Measurements from ENCODE around the gene SRMS.

SRMS gene

DNA sequence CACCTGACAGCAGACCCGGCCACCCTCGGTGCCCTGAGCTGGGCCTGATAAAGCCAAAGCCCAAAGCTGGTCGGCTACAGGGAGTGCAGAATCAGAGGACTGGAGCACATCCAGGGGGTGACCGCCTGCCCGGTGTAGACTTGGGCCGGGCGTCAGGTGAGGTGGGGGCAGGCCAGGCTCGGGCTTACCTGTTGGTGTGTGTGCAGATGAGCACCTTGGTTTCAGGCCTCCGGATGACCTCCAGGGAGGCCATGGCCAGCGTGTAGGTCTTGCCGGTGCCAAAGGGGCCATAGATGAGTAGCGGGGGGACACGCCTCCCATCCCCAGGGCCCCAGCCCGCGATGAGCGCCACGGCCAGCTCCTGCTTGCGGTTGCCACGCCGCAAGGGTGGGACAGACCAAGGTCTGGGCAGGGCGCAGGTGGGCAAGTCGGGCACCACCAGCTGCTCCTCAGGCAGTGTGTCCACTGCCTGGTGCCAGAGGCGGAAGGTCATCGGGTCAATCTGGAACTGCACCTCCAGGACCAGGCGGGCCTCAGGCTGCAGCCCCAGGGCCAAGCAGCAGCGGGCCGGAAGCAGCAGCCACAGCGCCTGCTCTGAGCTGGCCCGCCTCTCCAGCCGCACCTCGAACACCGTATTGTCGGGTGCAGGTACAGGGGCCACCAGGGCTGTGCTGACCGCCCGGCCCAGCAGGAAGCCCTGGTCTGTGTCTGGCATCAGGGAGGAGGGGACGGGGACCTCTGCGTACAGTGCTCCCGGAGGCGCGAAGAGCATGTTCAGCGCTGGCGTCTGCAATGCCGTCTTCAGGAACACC lies 20.8 kb upstream of the SRMS start:
- Histone ChIP-seq H3K4me1 (ENCODE audit: insufficient read depth, low read length) (peaks cover 6% of the 10 kb centered on the region), H3K4me3 (ENCODE audit: low read depth in 1 of 2, low read length in 2 of 2) (no peak overlapping the region), H3K27me3 (ENCODE audit: control insufficient read depth in 1 of 2, insufficient read depth in 2 of 2, low read length in 2 of 2) (no peaks in the 10 kb centered on the region), H3K9ac (ENCODE audit: low read length) (no peak overlapping the region), H3K36me3 (ENCODE audit: insufficient read depth, low read length) (no peaks in the 10 kb centered on the region), H3K27ac (ENCODE audit: low read depth, low read length) (no peak overlapping the region), H3K9me3 (ENCODE audit: low read length) (no peaks in the 10 kb centered on the region)

DNA sequence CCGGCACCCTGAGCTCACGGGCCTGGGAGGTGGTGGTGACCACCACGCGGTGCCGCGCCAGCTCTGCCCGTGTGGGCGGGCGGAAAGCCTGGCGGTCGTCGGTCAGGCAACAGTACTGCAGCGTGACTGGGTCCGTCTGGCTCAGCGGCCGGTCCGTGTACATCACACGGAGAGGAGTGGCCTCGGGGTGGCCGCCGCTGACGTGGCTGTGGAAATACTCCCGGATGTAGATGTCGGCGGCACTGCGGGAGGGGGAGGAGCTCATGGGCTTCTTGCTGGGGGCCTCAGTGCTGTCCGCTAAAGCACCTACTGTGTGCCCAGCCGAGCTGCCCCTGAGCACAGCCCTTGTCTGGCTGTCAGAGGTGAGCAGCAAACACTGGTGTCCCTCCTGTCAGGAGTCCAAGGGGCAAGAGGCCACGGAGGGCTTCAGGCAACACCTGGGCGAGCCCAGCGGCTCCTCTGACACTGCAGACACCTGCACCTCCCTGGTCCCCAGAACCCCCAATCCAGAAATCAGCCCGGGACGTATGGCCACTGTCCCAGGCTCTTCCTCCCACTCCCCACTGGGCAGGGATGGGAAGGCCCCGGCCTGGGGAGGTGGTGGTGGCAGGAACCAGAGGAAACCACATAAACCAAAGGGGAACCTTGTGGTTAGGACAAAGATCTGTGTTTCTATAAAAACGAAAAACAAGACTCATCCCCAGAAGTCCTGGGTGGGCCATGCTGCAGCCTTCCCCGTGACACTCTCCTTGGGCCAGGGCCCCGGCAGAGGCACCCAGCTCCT lies 20.0 kb upstream of the SRMS start:
- no peak overlapping the region for H3K9ac ChIP-seq (ENCODE audit: low read length)
- no peaks in the 10 kb centered on the region for H3K27me3 ChIP-seq (ENCODE audit: control insufficient read depth in 1 of 2, insufficient read depth in 2 of 2, low read length in 2 of 2)
- H3K4me1 ChIP-seq (ENCODE audit: insufficient read depth, low read length), result no peaks in the 10 kb centered on the region
- no peaks in the 10 kb centered on the region for H3K9me3 ChIP-seq (ENCODE audit: low read length)
- no peak overlapping the region for H3K4me3 ChIP-seq (ENCODE audit: low read depth in 1 of 2, low read length in 2 of 2)
- no peak overlapping the region for H3K27ac ChIP-seq (ENCODE audit: low read depth, low read length)
- H3K36me3 ChIP-seq (ENCODE audit: insufficient read depth, low read length), result no peaks in the 10 kb centered on the region

GRCh38 chr20:63567136-63567385 lies 19.5 kb upstream of the SRMS start:
- no peaks in the 10 kb centered on the region for H3K27me3 ChIP-seq (ENCODE audit: control insufficient read depth in 1 of 2, insufficient read depth in 2 of 2, low read length in 2 of 2)
- no peak overlapping the region for H3K9ac ChIP-seq (ENCODE audit: low read length)
- no peaks in the 10 kb centered on the region for H3K4me1 ChIP-seq (ENCODE audit: insufficient read depth, low read length)
- no peak overlapping the region for H3K27ac ChIP-seq (ENCODE audit: low read depth, low read length)
- no peaks in the 10 kb centered on the region for H3K9me3 ChIP-seq (ENCODE audit: low read length)
- H3K36me3 ChIP-seq (ENCODE audit: insufficient read depth, low read length), result no peaks in the 10 kb centered on the region
- H3K4me3 ChIP-seq (ENCODE audit: low read depth in 1 of 2, low read length in 2 of 2), result no peak overlapping the region

GRCh38 chr20:63566395-63567135 lies 19.0 kb upstream of the SRMS start:
- Histone ChIP-seq H3K27me3 (ENCODE audit: control insufficient read depth in 1 of 2, insufficient read depth in 2 of 2, low read length in 2 of 2) (no peaks in the 10 kb centered on the region), H3K9ac (ENCODE audit: low read length) (no peak overlapping the region), H3K36me3 (ENCODE audit: insufficient read depth, low read length) (peaks cover under 1% of the 10 kb centered on the region), H3K4me3 (ENCODE audit: low read depth in 1 of 2, low read length in 2 of 2) (no peak overlapping the region), H3K9me3 (ENCODE audit: low read length) (no peaks in the 10 kb centered on the region), H3K27ac (ENCODE audit: low read depth, low read length) (no peak overlapping the region), H3K4me1 (ENCODE audit: insufficient read depth, low read length) (no peaks in the 10 kb centered on the region)

- H3K27me3 ChIP-seq (ENCODE audit: control insufficient read depth in 1 of 2, insufficient read depth in 2 of 2, low read length in 2 of 2), result no peaks in the 10 kb centered on the region
- no peaks in the 10 kb centered on the region for H3K4me1 ChIP-seq (ENCODE audit: insufficient read depth, low read length)
- H3K36me3 ChIP-seq (ENCODE audit: insufficient read depth, low read length), result peaks cover 8% of the 10 kb centered on the region
- H3K27ac ChIP-seq (ENCODE audit: low read depth, low read length), result no peak overlapping the region
- no peaks in the 10 kb centered on the region for H3K9me3 ChIP-seq (ENCODE audit: low read length)
- H3K9ac ChIP-seq (ENCODE audit: low read length), result no peak overlapping the region
- no peak overlapping the region for H3K4me3 ChIP-seq (ENCODE audit: low read depth in 1 of 2, low read length in 2 of 2)
Measured at GRCh38 chr20:63565699-63566335, 18.3 kb upstream of the SRMS start.

DNA sequence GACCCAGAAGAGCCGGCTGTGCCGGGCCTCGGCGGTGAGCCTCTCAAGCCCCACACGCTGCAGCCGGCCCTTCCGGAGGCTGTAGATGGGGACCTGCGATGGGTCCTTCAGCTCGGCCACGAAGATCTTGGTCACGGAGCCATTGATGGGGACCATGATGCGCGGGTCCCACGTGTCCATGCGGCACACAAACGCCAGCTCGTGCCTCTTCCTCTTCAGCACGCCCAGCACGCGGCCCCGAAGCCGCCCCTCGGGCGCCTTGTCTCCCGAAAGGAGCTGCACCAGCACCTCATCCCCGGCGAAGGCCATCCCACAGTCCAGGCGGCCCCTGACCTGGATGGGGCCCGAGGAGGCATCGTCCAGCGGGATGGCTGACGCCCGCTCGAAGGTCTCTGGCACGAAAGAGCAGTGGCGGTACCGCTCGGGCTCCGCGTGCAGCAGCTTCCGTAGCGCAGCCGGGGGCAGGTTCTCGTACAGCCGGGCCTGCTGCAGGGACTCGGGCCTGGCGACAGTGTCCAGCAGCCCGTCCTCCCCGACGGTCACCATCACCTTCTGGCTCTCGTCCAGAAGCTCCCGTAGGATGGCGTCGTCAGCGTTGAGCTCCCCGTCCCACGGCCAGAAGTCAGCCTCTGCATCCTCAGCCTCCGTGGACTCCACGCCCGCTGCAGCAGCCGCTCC lies 17.6 kb upstream of the SRMS start:
- H3K9me3 ChIP-seq (ENCODE audit: low read length), result no peaks in the 10 kb centered on the region
- H3K27ac ChIP-seq (ENCODE audit: low read depth, low read length), result no peak overlapping the region
- H3K4me1 ChIP-seq (ENCODE audit: insufficient read depth, low read length), result no peaks in the 10 kb centered on the region
- peaks cover 15% of the 10 kb centered on the region for H3K36me3 ChIP-seq (ENCODE audit: insufficient read depth, low read length)
- H3K4me3 ChIP-seq (ENCODE audit: low read depth in 1 of 2, low read length in 2 of 2), result no peak overlapping the region
- H3K9ac ChIP-seq (ENCODE audit: low read length), result no peak overlapping the region
- no peaks in the 10 kb centered on the region for H3K27me3 ChIP-seq (ENCODE audit: control insufficient read depth in 1 of 2, insufficient read depth in 2 of 2, low read length in 2 of 2)

GRCh38 chr20:63564036-63564810 lies 16.7 kb upstream of the SRMS start:
- H3K9me3 ChIP-seq (ENCODE audit: low read length), result no peaks in the 10 kb centered on the region
- no peak overlapping the region for H3K27ac ChIP-seq (ENCODE audit: low read depth, low read length)
- H3K9ac ChIP-seq (ENCODE audit: low read length), result no peak overlapping the region
- H3K36me3 ChIP-seq (ENCODE audit: insufficient read depth, low read length), result peaks cover 15% of the 10 kb centered on the region
- no peak overlapping the region for H3K4me3 ChIP-seq (ENCODE audit: low read depth in 1 of 2, low read length in 2 of 2)
- H3K27me3 ChIP-seq (ENCODE audit: control insufficient read depth in 1 of 2, insufficient read depth in 2 of 2, low read length in 2 of 2), result no peaks in the 10 kb centered on the region
- H3K4me1 ChIP-seq (ENCODE audit: insufficient read depth, low read length), result no peaks in the 10 kb centered on the region

DNA sequence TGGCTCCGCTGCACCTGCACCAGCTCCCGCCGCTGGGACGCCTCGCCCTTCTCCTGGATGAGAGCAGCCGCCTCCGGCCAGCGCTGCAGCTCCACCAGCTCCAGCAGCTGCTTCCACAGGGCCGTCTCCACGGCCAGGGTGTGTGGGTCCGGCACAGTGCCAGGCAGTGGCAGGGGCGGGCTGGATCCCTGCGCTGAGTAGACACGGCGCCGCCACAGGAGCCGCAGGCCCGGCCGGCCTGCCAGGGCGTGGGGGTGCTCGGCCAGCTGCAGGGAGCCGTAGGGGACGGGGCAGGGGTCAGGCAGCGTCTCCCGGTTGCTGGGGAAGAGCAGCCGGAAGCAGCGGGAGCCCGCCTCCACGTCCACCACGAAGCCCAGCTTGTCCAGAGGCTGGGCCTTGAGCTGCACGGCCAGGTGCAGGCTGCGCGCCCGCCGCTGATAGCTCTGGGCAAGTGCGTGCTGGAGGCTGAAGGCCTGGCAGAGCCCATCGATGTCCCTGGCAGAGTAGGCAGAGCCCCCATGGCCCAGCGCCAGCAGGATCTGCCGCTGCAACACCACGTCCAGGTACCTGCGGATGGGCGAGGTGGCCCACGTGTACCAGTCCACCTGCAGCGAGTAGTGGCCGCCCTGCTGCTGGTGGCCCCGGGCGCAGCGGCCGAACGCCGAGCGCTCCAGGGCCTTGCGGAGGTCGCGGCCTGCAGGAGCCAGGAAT lies 15.8 kb upstream of the SRMS start:
- Histone ChIP-seq H3K27ac (ENCODE audit: low read depth, low read length) (no peak overlapping the region), H3K36me3 (ENCODE audit: insufficient read depth, low read length) (peaks cover 15% of the 10 kb centered on the region), H3K9ac (ENCODE audit: low read length) (no peak overlapping the region), H3K4me3 (ENCODE audit: low read depth in 1 of 2, low read length in 2 of 2) (no peak overlapping the region), H3K4me1 (ENCODE audit: insufficient read depth, low read length) (no peaks in the 10 kb centered on the region), H3K27me3 (ENCODE audit: control insufficient read depth in 1 of 2, insufficient read depth in 2 of 2, low read length in 2 of 2) (no peaks in the 10 kb centered on the region), H3K9me3 (ENCODE audit: low read length) (no peaks in the 10 kb centered on the region)

DNA sequence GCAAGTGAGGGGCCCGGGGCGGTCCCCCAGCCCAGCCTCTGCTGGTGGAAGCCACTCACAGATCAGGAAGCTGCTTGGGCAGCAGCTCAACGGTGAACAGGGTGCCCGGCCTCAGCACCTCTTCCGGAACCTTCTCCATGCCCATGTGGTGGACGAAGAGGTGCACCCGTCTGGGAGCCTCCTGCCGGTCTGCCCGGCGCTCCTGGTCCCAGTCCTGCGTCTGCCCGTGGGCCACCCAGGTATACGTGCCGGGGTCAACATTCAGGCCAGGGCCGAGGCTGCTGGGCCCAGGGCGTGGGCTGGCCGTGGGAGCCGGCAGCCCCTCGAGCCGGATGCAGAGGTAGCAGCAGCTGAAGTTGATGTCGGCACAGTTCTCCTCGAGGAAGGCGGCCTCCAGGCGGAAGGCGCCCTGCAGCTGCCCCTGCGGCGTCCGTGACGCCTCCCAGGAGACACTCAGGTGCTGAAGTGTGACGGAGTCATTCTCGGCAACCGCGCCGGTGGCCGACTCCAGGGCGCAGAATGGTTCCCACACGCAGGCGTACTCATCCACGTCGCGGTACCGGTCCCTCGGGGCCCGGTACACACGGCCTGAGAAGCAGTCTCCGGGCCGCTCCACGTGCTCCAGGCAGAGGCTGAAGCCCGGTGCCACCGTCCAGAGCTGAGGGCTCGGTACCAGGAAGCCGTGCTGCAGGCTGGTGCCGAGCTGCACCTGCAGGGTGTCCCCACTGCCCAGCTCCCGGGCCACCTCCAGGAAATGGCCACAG lies 15.1 kb upstream of the SRMS start:
- no peaks in the 10 kb centered on the region for H3K9me3 ChIP-seq (ENCODE audit: low read length)
- H3K27ac ChIP-seq (ENCODE audit: low read depth, low read length), result no peak overlapping the region
- H3K9ac ChIP-seq (ENCODE audit: low read length), result no peak overlapping the region
- no peak overlapping the region for H3K4me3 ChIP-seq (ENCODE audit: low read depth in 1 of 2, low read length in 2 of 2)
- H3K27me3 ChIP-seq (ENCODE audit: control insufficient read depth in 1 of 2, insufficient read depth in 2 of 2, low read length in 2 of 2), result no peaks in the 10 kb centered on the region
- peaks cover 15% of the 10 kb centered on the region for H3K36me3 ChIP-seq (ENCODE audit: insufficient read depth, low read length)
- H3K4me1 ChIP-seq (ENCODE audit: insufficient read depth, low read length), result no peaks in the 10 kb centered on the region
